Uterus (tissue), 2 donors: ENCODE measurements around the gene SMO.

Source experiments
- POLR2A ChIP-seq, 2 donors: fragments of 450-650 bp; IDR thresholded peaks; one replicate each; pipeline ENCODE4 v1.6.1; 2016; ENCODE audit warnings: antibody characterized with exemption in 2 of 2, mild to moderate bottlenecking in 1 of 2, moderate library complexity in 1 of 2
- TF ChIP-seq, protein P1 (sequence below), 4 experiments: fragments of 200-600 bp in 2 of 4; fragments of 450-650 bp in 2 of 4; sonication (generic) in 2 of 4; IDR thresholded peaks; one replicate each; pipeline ENCODE4 v1.5.1; 2016 to 2019; ENCODE audit warnings: antibody characterized with exemption in 4 of 4, mild to moderate bottlenecking in 2 of 4, moderate library complexity in 1 of 4

GRCh38 chr7:129247087-129247486 lies 58.7 kb downstream of the SMO start:
- TF ChIP-seq, protein P1, sequence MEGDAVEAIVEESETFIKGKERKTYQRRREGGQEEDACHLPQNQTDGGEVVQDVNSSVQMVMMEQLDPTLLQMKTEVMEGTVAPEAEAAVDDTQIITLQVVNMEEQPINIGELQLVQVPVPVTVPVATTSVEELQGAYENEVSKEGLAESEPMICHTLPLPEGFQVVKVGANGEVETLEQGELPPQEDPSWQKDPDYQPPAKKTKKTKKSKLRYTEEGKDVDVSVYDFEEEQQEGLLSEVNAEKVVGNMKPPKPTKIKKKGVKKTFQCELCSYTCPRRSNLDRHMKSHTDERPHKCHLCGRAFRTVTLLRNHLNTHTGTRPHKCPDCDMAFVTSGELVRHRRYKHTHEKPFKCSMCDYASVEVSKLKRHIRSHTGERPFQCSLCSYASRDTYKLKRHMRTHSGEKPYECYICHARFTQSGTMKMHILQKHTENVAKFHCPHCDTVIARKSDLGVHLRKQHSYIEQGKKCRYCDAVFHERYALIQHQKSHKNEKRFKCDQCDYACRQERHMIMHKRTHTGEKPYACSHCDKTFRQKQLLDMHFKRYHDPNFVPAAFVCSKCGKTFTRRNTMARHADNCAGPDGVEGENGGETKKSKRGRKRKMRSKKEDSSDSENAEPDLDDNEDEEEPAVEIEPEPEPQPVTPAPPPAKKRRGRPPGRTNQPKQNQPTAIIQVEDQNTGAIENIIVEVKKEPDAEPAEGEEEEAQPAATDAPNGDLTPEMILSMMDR (IDR thresholded peaks at IDR 0.05): no peak
- no peak for TF ChIP-seq POLR2A (IDR thresholded peaks at IDR 0.05)
